ENCODE measurements around the gene KDM2B. TPM values are rescaled to one million over a fixed set of nuclear protein-coding genes. Genes with fewer than 3 reads are reported as not detected.

The KDM2B gene
- total RNA-seq, 1 experiment from 2014 or later = 45.1 TPM

DNA sequence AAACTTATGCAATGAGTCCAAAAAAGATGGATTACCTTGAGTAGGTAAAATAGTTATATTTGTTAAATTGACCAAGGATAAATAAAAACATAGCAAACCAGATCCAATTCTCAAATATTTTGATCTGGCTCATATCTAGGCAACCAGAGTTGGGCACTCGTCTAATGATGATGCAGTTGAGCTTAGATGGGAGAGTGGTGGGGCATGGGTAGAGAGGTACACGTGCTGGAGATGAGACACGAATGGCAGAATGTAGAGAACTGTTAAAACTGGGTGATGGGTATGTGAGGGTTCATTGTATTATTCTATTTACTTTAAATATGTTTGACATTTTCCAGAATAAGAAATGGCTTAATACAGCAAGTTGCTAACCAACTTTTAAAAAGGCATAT lies 188.5 kb downstream of the KDM2B start:
- no peaks in the 10 kb centered on the region for H3F3A ChIP-seq (ENCODE audit: insufficient read depth, low read depth)
- POLR2A ChIA-PET (ENCODE audit: unreplicated experiment) = interaction anchor here (0.7 kb wide), 1 partner anchor 359 kb away, joined by 7 read pairs; no protein-coding TSS in a partner anchor

DNA sequence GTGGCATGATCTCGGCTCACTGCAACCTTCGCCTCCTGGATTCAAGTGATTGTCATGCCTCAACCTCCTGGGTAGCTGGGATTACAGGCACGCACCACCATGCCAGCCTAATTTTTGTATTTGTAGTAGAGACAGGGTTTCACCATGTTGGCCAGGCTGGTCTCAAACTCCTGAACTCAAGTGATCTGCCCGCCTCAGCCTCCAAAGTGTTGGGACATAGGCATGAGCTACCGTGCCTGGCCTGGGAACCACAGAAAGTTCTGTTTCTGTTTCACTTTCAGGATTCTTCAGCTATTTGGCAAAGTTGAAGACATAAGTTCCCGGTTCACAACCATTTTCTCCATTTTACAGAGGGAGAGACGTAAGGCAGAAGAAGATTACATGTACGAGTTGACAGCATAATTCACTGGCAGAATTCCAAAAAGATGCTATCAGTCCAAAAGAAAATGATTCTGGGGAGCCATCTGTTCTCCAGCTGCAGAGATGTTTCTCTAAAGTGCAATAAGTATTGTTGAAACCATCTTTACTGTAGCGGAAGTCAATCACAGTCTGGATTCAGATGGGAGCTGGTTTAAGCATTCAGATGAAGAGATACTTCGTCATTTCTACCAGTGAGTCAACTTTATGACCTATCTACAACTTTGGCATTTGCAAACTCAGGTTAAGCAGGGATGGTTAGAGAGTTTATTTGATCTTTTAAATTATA lies 189.1 kb downstream of the KDM2B start:
- POLR2A ChIA-PET (ENCODE audit: unreplicated experiment) = no interaction called here
- DNase-seq = no peak
- H2AFZ ChIP-seq = no peak overlapping the region

More for the DNA sequence above, 188.5 kb downstream of the KDM2B start:
- Histone ChIP-seq H3K27ac (no peak overlapping the region), H2AFZ (no peak overlapping the region), H3K9me2 (ENCODE audit: insufficient read depth) (no peaks in the 10 kb centered on the region), H4K20me1 (ENCODE audit: insufficient read depth) (no peaks in the 10 kb centered on the region), H3K9me3 (ENCODE audit: insufficient read depth, low read depth) (no peaks in the 10 kb centered on the region), H3K4me3 (no peak overlapping the region), H3K36me3 (ENCODE audit: low read depth) (no peaks in the 10 kb centered on the region), H3K27me3 (ENCODE audit: insufficient read depth, low read depth) (no peaks in the 10 kb centered on the region), H3K4me2 (no peak overlapping the region), H3K79me2 (ENCODE audit: low read depth) (no peaks in the 10 kb centered on the region), H3K4me1 (replicated peaks; ENCODE audit: insufficient read depth) (no peaks in the 10 kb centered on the region)
- TF ChIP-seq, protein P1, sequence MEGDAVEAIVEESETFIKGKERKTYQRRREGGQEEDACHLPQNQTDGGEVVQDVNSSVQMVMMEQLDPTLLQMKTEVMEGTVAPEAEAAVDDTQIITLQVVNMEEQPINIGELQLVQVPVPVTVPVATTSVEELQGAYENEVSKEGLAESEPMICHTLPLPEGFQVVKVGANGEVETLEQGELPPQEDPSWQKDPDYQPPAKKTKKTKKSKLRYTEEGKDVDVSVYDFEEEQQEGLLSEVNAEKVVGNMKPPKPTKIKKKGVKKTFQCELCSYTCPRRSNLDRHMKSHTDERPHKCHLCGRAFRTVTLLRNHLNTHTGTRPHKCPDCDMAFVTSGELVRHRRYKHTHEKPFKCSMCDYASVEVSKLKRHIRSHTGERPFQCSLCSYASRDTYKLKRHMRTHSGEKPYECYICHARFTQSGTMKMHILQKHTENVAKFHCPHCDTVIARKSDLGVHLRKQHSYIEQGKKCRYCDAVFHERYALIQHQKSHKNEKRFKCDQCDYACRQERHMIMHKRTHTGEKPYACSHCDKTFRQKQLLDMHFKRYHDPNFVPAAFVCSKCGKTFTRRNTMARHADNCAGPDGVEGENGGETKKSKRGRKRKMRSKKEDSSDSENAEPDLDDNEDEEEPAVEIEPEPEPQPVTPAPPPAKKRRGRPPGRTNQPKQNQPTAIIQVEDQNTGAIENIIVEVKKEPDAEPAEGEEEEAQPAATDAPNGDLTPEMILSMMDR (conservative IDR thresholded peaks at IDR 0.05) = no peak
- intact Hi-C loops (cut with micrococcal nuclease; ENCODE audit: unreplicated experiment) = no loop called here
- no peak for DNase-seq
- no TSS peak for BruUV-seq (replicated peaks)
- CTCF ChIA-PET = no interaction called here

DNA sequence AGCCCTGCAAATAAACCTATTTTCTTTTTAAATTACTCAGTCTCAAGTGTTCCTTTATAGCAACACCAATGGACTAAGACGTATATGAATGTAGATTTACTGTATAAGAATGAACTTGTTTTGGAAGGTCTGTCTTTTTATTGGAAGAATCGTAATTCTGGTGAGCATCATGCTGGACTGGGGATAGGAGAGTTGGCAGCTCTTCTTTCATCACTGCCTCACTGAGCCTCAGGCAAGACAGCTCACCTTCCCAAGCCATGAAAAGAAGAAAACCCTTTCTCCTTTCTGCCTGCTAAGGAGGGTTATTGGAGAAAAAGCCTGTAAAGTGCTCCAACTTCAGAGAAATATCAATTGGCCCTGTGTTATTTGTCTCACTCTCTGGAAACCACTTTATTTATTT lies 190.0 kb downstream of the KDM2B start:
- H3K4me1 ChIP-seq (replicated peaks; ENCODE audit: insufficient read depth) = no peaks in the 10 kb centered on the region
- H3K4me3 ChIP-seq = no peak overlapping the region
- H4K20me1 ChIP-seq (ENCODE audit: insufficient read depth) = no peaks in the 10 kb centered on the region
- TF ChIP-seq, protein P1 (conservative IDR thresholded peaks at IDR 0.05) = no peak
- TF ChIP-seq EZH2 (IDR thresholded peaks at IDR 0.05; ENCODE audit: low read depth) = no peak
- H3K27me3 ChIP-seq (ENCODE audit: insufficient read depth, low read depth) = no peaks in the 10 kb centered on the region
- no peaks in the 10 kb centered on the region for H3K9me2 ChIP-seq (ENCODE audit: insufficient read depth)
- ChIA-PET POLR2A (ENCODE audit: unreplicated experiment) (no interaction called here), CTCF (interaction anchor here (0.7 kb wide), 1 partner anchor 237 kb away, joined by 3 read pairs; no protein-coding TSS in a partner anchor)
- H2AFZ ChIP-seq = no peak overlapping the region
- intact Hi-C loops (cut with micrococcal nuclease; ENCODE audit: unreplicated experiment) = no loop called here
- BruUV-seq (replicated peaks) = no TSS peak
- DNase-seq = no peak
- no peaks in the 10 kb centered on the region for H3K36me3 ChIP-seq (ENCODE audit: low read depth)
- H3K79me2 ChIP-seq (ENCODE audit: low read depth) = no peaks in the 10 kb centered on the region
- no peaks in the 10 kb centered on the region for H3K9me3 ChIP-seq (ENCODE audit: insufficient read depth, low read depth)
- no peaks in the 10 kb centered on the region for H3F3A ChIP-seq (ENCODE audit: insufficient read depth, low read depth)
- H3K27ac ChIP-seq = no peak overlapping the region
- no peak overlapping the region for H3K4me2 ChIP-seq

More for the DNA sequence above, 189.1 kb downstream of the KDM2B start:
- CTCF ChIA-PET = no interaction called here
- Histone ChIP-seq H3K4me2 (no peak overlapping the region), H3K27me3 (ENCODE audit: insufficient read depth, low read depth) (no peaks in the 10 kb centered on the region), H3K36me3 (ENCODE audit: low read depth) (no peaks in the 10 kb centered on the region), H3K9me2 (ENCODE audit: insufficient read depth) (no peaks in the 10 kb centered on the region), H3K4me1 (replicated peaks; ENCODE audit: insufficient read depth) (no peaks in the 10 kb centered on the region), H3F3A (ENCODE audit: insufficient read depth, low read depth) (no peaks in the 10 kb centered on the region), H3K9me3 (ENCODE audit: insufficient read depth, low read depth) (no peaks in the 10 kb centered on the region), H4K20me1 (ENCODE audit: insufficient read depth) (no peaks in the 10 kb centered on the region), H3K4me3 (no peak overlapping the region), H3K27ac (no peak overlapping the region), H3K79me2 (ENCODE audit: low read depth) (no peaks in the 10 kb centered on the region)
- intact Hi-C loops (cut with micrococcal nuclease; ENCODE audit: unreplicated experiment) = no loop called here
- BruUV-seq (replicated peaks) = no TSS peak
- no peak for TF ChIP-seq EZH2 (IDR thresholded peaks at IDR 0.05; ENCODE audit: low read depth)
- TF ChIP-seq, protein P1 (conservative IDR thresholded peaks at IDR 0.05) = no peak
